Effector memory CD4-positive, alpha-beta T cell (primary cell): Measurements from ENCODE around the gene COQ2.
"Not testable (repeated sequence)": the region's sequence is repeated elsewhere in the genome, so short reads cannot be mapped to it uniquely, and the experiment has no call there.

Source experiments
- DNase-seq, 3 donors: peaks; one replicate each; pipeline ENCODE4 v3.0.0-alpha.2; 2020
- H3K27ac ChIP-seq: 2 replicates; pipeline ENCODE4 v1.7.0; 2013; ENCODE audit warnings: mild to moderate bottlenecking, low read length, moderate library complexity; ENCODE audit not compliant: insufficient read depth, poor library complexity, severe bottlenecking
- H3K27me3 ChIP-seq: replicated peaks from 2 replicates; pipeline ENCODE4 v1.7.0; 2013; ENCODE audit warnings: mild to moderate bottlenecking, low read length; ENCODE audit not compliant: insufficient read depth, control insufficient read depth, poor library complexity, severe bottlenecking
- H3K36me3 ChIP-seq: 2 replicates; pipeline ENCODE4 v1.7.0; 2013; ENCODE audit warnings: mild to moderate bottlenecking, low read length, moderate library complexity; ENCODE audit not compliant: control insufficient read depth, insufficient read depth
- H3K4me1 ChIP-seq: 2 replicates; pipeline ENCODE4 v1.7.0; 2013; ENCODE audit warnings: low read length, mild to moderate bottlenecking; ENCODE audit not compliant: control insufficient read depth, insufficient read depth, poor library complexity, severe bottlenecking
- H3K4me3 ChIP-seq: 2 replicates; pipeline ENCODE4 v1.7.0; 2013; ENCODE audit warnings: low read length, low read depth, mild to moderate bottlenecking; ENCODE audit not compliant: insufficient read depth, poor library complexity, severe bottlenecking
- H3K9me3 ChIP-seq: 2 replicates; pipeline ENCODE4 v1.7.0; 2013; ENCODE audit warnings: mild to moderate bottlenecking, low read length, moderate library complexity; ENCODE audit not compliant: control insufficient read depth
- total RNA-seq, 3 donors: gene quantifications; one replicate each; lab custom pipeline; 2026; lab: John Stamatoyannopoulos, UW

COQ2 gene
- 4.5 to 9.3 (median 8.5) reads per million in 3 donors for total RNA-seq

- H3K4me1 ChIP-seq = peaks cover 14% of the 10 kb centered on the region
- peak within 1 kb of the TSS; percentile 90 for H3K4me3 ChIP-seq
Measured at GRCh38 chr4:83284193-83285054, at the start of gene COQ2. TSS of gene COQ2 (minus strand) at chr4:83284798. CDS start at chr4:83284764, 34 bp downstream.

DNA sequence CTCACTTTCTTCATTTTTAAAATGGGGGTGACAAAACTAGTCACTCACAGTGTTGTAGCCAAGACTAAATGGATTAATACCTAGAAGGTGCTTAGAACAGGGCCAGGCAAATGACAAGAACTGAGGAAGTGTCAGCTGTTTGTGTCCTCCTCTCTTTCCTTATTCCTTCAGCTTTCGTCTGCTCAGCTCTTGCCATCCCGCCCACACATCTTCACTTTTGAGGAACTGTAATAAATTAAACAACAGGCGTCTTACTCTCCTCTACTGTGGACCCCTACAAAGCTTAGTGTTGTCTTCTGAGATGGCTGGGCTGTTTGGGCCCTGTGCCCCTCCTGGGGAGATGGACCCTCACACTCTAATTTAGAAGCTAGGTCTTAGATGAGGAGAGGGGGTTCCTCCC is 47.4 kb upstream of the COQ2 start:
- Histone ChIP-seq H3K9me3 (no peaks in the 10 kb centered on the region), H3K4me3 (no peak overlapping the region), H3K4me1 (peaks cover 6% of the 10 kb centered on the region), H3K36me3 (no peaks in the 10 kb centered on the region), H3K27me3 (no peaks in the 10 kb centered on the region), H3K27ac (no peak overlapping the region)
- no peak for DNase-seq

More at GRCh38 chr4:83284193-83285054, at the start of gene COQ2:
- peak within 1 kb of the TSS; percentile 80 for H3K27ac ChIP-seq
- no peaks in the 10 kb centered on the region for H3K36me3 ChIP-seq
- peak; percentile 88 to 93 (median 88) for DNase-seq
- H3K9me3 ChIP-seq = no peaks in the 10 kb centered on the region
- no peaks in the 10 kb centered on the region for H3K27me3 ChIP-seq

GRCh38 chr4:83329521-83330110 is 45.0 kb upstream of the COQ2 start:
- no peak overlapping the region for H3K27ac ChIP-seq
- peaks cover 6% of the 10 kb centered on the region for H3K4me1 ChIP-seq
- no peaks in the 10 kb centered on the region for H3K36me3 ChIP-seq
- no peaks in the 10 kb centered on the region for H3K27me3 ChIP-seq
- H3K9me3 ChIP-seq = no peaks in the 10 kb centered on the region
- no peak overlapping the region for H3K4me3 ChIP-seq
- DNase-seq = no peak

GRCh38 chr4:83328521-83329187 is 44.1 kb upstream of the COQ2 start:
- Histone ChIP-seq H3K27ac (no peak overlapping the region), H3K9me3 (no peaks in the 10 kb centered on the region), H3K36me3 (no peaks in the 10 kb centered on the region), H3K4me1 (peaks cover 3% of the 10 kb centered on the region), H3K27me3 (no peaks in the 10 kb centered on the region), H3K4me3 (no peak overlapping the region)
- no peak for DNase-seq

- Histone ChIP-seq H3K4me3 (no peak overlapping the region), H3K27me3 (no peaks in the 10 kb centered on the region), H3K27ac (no peak overlapping the region), H3K36me3 (peaks cover 5% of the 10 kb centered on the region), H3K9me3 (no peaks in the 10 kb centered on the region), H3K4me1 (no peaks in the 10 kb centered on the region)
- no peak for DNase-seq
Measured at GRCh38 chr4:83326546-83326945, 41.9 kb upstream of the COQ2 start.

- H3K4me3 ChIP-seq, H3K36me3 ChIP-seq, H3K9me3 ChIP-seq, H3K27me3 ChIP-seq, H3K4me1 ChIP-seq, DNase-seq, H3K27ac ChIP-seq: not testable (repeated sequence)
Measured at GRCh38 chr4:83325306-83325705, 40.7 kb upstream of the COQ2 start.

- Histone ChIP-seq H3K27me3 (no peaks in the 10 kb centered on the region), H3K36me3 (peaks cover 11% of the 10 kb centered on the region), H3K9me3 (no peaks in the 10 kb centered on the region), H3K4me3 (no peak overlapping the region), H3K4me1 (no peaks in the 10 kb centered on the region), H3K27ac (no peak overlapping the region)
- no peak for DNase-seq
Measured at GRCh38 chr4:83323136-83323535, 38.5 kb upstream of the COQ2 start.

GRCh38 chr4:83320548-83320947 is 36.0 kb upstream of the COQ2 start:
- H3K27ac ChIP-seq = no peak overlapping the region
- H3K27me3 ChIP-seq = no peaks in the 10 kb centered on the region

GRCh38 chr4:83318666-83319065 is 34.1 kb upstream of the COQ2 start:
- Histone ChIP-seq H3K27me3 (no peaks in the 10 kb centered on the region), H3K9me3 (no peaks in the 10 kb centered on the region), H3K4me1 (no peaks in the 10 kb centered on the region), H3K4me3 (no peak overlapping the region), H3K27ac (no peak overlapping the region), H3K36me3 (peaks cover 20% of the 10 kb centered on the region)
- DNase-seq = no peak

More at GRCh38 chr4:83320548-83320947, 36.0 kb upstream of the COQ2 start:
- no peaks in the 10 kb centered on the region for H3K9me3 ChIP-seq
- DNase-seq = no peak
- H3K4me1 ChIP-seq = no peaks in the 10 kb centered on the region
- H3K36me3 ChIP-seq = peaks cover 20% of the 10 kb centered on the region
- no peak overlapping the region for H3K4me3 ChIP-seq

GRCh38 chr4:83317671-83318070 is 33.1 kb upstream of the COQ2 start:
- peaks cover 20% of the 10 kb centered on the region for H3K36me3 ChIP-seq
- H3K4me3 ChIP-seq = no peak overlapping the region
- H3K27me3 ChIP-seq = no peaks in the 10 kb centered on the region
- no peaks in the 10 kb centered on the region for H3K4me1 ChIP-seq
- no peak for DNase-seq
- H3K9me3 ChIP-seq = no peaks in the 10 kb centered on the region
- no peak overlapping the region for H3K27ac ChIP-seq
